Retinal pigment epithelial cell (primary cell): ENCODE measurements around the gene SYNE4.

ENCODE experiments used
- DNase-seq: peaks from one replicate; pipeline ENCODE4 v3.0.0-alpha.2; 2010; ENCODE audit warnings: low read depth
- H3K4me3 ChIP-seq: 2 replicates; pipeline ENCODE4 v1.5.1; 2011; ENCODE audit warnings: mild to moderate bottlenecking, low read length, control low read depth, moderate library complexity
- CTCF ChIP-seq: conservative IDR thresholded peaks from 2 replicates; pipeline ENCODE4 v1.5.1; 2011; ENCODE audit warnings: low read depth, low read length, control low read depth, inconsistent platforms

The SYNE4 gene

GRCh38 chr19:35992907-35993765 lies 15.5 kb downstream of the SYNE4 start:
- H3K4me3 ChIP-seq, result no peak overlapping the region
- no peak for DNase-seq
- no peak for TF ChIP-seq CTCF

- H3K4me3 ChIP-seq, result no peak overlapping the region
- DNase-seq, result no peak
- no peak for TF ChIP-seq CTCF
Measured at GRCh38 chr19:35991731-35992450, 16.7 kb downstream of the SYNE4 start.

- DNase-seq, result no peak
- TF ChIP-seq CTCF, result no peak
- H3K4me3 ChIP-seq, result no peak overlapping the region
Measured at GRCh38 chr19:35990771-35991730, 17.6 kb downstream of the SYNE4 start.

- H3K4me3 ChIP-seq, result no peak overlapping the region
- no peak for DNase-seq
- TF ChIP-seq CTCF, result no peak
Measured at GRCh38 chr19:35990156-35990555, 18.5 kb downstream of the SYNE4 start.

- no peak for TF ChIP-seq CTCF
- no peak overlapping the region for H3K4me3 ChIP-seq
- no peak for DNase-seq
Measured at GRCh38 chr19:35988824-35989223, 19.8 kb downstream of the SYNE4 start.

GRCh38 chr19:35987571-35987896 lies 21.1 kb downstream of the SYNE4 start:
- no peak for TF ChIP-seq CTCF
- no peak for DNase-seq
- no peak overlapping the region for H3K4me3 ChIP-seq
